HG03060 (cell line): ENCODE measurements around the gene OLFM1.

Source experiments
- ATAC-seq: cut with Tn5 transposase; IDR thresholded peaks from one replicate; pipeline ENCODE4 v1.9.1; 2021; ENCODE audit warnings: low read depth, moderate number of reproducible peaks; ENCODE audit not compliant: unreplicated experiment

The OLFM1 gene

DNA sequence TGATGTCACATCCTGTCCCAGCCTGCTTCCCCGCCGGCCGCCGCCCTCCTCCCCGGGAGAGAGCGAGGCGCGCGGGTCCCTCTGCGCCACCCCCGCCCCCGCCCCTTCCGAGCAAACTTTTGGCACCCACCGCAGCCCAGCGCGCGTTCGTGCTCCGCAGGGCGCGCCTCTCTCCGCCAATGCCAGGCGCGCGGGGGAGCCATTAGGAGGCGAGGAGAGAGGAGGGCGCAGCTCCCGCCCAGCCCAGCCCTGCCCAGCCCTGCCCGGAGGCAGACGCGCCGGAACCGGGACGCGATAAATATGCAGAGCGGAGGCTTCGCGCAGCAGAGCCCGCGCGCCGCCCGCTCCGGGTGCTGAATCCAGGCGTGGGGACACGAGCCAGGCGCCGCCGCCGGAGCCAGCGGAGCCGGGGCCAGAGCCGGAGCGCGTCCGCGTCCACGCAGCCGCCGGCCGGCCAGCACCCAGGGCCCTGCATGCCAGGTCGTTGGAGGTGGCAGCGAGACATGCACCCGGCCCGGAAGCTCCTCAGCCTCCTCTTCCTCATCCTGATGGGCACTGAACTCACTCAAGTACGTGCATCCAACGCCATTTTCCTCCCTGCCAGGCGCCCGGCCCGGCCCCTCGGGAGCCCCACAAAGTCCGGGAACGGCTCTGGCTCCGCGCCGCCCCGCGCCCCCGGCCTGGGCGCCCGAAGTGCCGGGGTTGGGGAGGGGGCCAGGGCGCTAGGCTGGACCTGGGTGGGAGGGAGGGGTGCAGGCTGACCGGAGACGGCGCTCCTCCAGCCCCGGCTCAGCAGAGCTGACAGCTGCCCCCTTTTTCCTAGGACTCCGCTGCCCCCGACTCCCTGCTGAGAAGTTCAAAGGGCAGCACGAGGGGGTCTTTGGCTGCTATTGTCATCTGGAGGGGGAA lies 12.0 kb upstream of the OLFM1 start:
- no peak for ATAC-seq

- no peak for ATAC-seq
Measured at GRCh38 chr9:135076143-135076875, 11.2 kb upstream of the OLFM1 start.

GRCh38 chr9:135076876-135077430 lies 10.5 kb upstream of the OLFM1 start:
- ATAC-seq = no peak

- no peak for ATAC-seq
Measured at GRCh38 chr9:135077497-135078200, 9.8 kb upstream of the OLFM1 start.

DNA sequence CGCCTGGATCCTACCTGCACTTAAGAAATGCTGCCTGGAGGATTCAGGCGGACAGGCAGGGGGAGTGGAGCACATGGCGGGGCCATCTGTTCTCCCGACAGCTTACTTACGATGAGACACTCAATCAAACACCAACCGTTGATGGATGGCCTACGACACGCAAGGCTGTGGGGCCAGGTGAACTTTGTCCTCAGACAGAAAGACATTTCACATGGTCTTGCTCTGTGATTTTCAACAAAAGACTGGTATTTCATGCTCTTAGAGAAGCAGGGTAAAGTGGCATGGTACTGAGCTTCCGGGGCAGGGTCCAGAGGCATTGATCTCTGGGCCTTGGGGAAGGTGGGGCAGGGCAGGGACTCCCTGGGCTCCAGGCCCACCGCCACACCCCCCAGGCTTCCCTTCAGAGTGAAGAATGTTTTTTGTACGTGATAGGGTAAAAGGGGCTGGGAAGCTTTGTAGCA lies 9.1 kb upstream of the OLFM1 start:
- ATAC-seq = no peak

- no peak for ATAC-seq
Measured at GRCh38 chr9:135079018-135079417, 8.4 kb upstream of the OLFM1 start.

GRCh38 chr9:135079676-135080075 lies 7.8 kb upstream of the OLFM1 start:
- no peak for ATAC-seq

GRCh38 chr9:135080286-135081263 lies 6.9 kb upstream of the OLFM1 start:
- ATAC-seq = no peak

GRCh38 chr9:135081264-135081660 lies 6.2 kb upstream of the OLFM1 start:
- no peak for ATAC-seq

GRCh38 chr9:135081731-135082130 lies 5.7 kb upstream of the OLFM1 start:
- no peak for ATAC-seq

- no peak for ATAC-seq
Measured at GRCh38 chr9:135082536-135082935, 4.9 kb upstream of the OLFM1 start.

DNA sequence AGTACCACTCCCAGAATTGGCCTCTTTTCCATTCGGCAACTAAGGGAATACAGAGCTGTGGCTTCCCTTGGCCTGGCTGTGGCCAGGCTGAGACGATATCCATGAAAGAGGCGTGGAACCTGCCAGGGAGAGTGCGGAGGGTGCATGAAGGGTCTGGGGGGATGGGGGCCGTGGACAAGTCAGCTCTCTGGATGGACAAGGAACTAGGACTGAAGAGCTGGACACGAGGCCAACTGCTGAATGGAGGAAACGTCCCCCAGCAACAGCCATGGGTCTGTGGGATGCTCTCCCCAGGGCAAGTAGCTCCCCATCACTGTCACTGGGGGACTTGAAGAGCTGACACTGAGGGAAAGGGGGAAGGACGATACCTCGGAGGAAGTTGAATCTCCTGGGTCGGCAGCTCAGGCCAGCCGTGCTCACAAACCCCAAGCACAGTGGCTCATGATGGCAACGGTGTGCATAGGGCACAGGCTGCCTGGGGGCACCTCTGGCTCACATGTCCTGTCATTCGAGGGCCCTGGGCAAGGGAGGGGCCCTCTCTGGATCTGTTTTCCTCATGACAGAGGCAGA lies 4.1 kb upstream of the OLFM1 start:
- ATAC-seq = no peak

- ATAC-seq = no peak
Measured at GRCh38 chr9:135083831-135084230, 3.6 kb upstream of the OLFM1 start.

DNA sequence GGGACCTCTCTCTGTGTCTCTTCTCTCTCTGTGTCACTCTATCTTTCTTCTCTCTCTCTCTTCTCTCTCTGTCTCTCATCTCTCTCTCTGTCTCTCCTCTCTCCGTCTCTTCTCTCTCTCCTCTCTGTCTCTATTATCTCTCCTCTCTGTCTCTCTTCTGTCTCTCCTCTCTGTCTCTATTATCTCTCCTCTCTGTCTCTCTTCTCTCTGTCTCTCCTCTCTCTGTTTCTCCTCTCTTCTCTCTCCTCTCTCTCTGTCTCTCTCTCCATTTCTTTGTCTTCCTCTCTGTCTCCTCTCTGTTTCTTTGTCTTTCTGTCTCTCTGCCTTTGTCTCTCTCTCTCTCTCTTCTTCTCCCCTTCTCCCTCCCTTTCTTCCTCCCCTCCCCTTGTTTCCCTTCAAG lies 3.2 kb upstream of the OLFM1 start:
- no peak for ATAC-seq

- no peak for ATAC-seq
Measured at GRCh38 chr9:135084881-135085760, 2.3 kb upstream of the OLFM1 start.

- ATAC-seq = no peak
Measured at GRCh38 chr9:135085830-135086546, 1.5 kb upstream of the OLFM1 start.

GRCh38 chr9:135086597-135087488 lies 625 bp upstream of the OLFM1 start:
- no peak for ATAC-seq
